RWPE1 (cell line): Measurements from ENCODE around the gene SYT14.
"Not testable (repeated sequence)": the region's sequence is repeated elsewhere in the genome, so short reads cannot be mapped to it uniquely, and the experiment has no call there.

ENCODE experiments used
- CTCF ChIA-PET: fragments of 350-600 bp; sonication (Branson Sonifier 250); formaldehyde crosslinking; extraction: SDS; loops from one replicate; lab custom pipeline; 2021; lab: Yijun Ruan, JAX
- POLR2A ChIA-PET: fragments of 400-600 bp; formaldehyde crosslinking; extraction: SDS; loops from one replicate; lab custom pipeline; 2020; ENCODE audit warnings: antibody characterized with exemption; ENCODE audit not compliant: low non-redundant PET; lab: Yijun Ruan, JAX
- DNase-seq: peaks from one replicate; pipeline ENCODE4 v3.0.0; 2012; ENCODE audit warnings: low spot score
- H3K27ac ChIP-seq: fragments of 450-650 bp; 2 replicates; pipeline ENCODE4 v1.5.1; 2017
- TF ChIP-seq, protein P1 (sequence below): fragments of 450-650 bp; conservative IDR thresholded peaks from 2 replicates; pipeline ENCODE4 v1.5.1; 2017; ENCODE audit warnings: low read depth, mild to moderate bottlenecking

SYT14 gene

GRCh38 chr1:210098356-210098755, 160.3 kb downstream of the SYT14 start:
- TF ChIP-seq, protein P1, sequence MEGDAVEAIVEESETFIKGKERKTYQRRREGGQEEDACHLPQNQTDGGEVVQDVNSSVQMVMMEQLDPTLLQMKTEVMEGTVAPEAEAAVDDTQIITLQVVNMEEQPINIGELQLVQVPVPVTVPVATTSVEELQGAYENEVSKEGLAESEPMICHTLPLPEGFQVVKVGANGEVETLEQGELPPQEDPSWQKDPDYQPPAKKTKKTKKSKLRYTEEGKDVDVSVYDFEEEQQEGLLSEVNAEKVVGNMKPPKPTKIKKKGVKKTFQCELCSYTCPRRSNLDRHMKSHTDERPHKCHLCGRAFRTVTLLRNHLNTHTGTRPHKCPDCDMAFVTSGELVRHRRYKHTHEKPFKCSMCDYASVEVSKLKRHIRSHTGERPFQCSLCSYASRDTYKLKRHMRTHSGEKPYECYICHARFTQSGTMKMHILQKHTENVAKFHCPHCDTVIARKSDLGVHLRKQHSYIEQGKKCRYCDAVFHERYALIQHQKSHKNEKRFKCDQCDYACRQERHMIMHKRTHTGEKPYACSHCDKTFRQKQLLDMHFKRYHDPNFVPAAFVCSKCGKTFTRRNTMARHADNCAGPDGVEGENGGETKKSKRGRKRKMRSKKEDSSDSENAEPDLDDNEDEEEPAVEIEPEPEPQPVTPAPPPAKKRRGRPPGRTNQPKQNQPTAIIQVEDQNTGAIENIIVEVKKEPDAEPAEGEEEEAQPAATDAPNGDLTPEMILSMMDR: no peak
- POLR2A ChIA-PET: no interaction called here
- H3K27ac ChIP-seq: no peak overlapping the region
- CTCF ChIA-PET: interaction anchor here (0.5 to 0.6 kb wide), 3 partner anchors 28 to 1036 kb away, joined by 3 read pairs; no protein-coding TSS in a partner anchor
- DNase-seq: no peak

GRCh38 chr1:210099921-210100320, 161.9 kb downstream of the SYT14 start:
- ChIA-PET POLR2A (no interaction called here), CTCF (interaction anchor here (0.5 kb wide), 1 partner anchor 37 kb away, joined by 4 read pairs; no protein-coding TSS in a partner anchor)
- no peak overlapping the region for H3K27ac ChIP-seq
- TF ChIP-seq, protein P1: no peak
- no peak for DNase-seq

- DNase-seq: no peak
- TF ChIP-seq, protein P1: no peak
- H3K27ac ChIP-seq: no peak overlapping the region
- CTCF ChIA-PET: interaction anchor here (0.6 kb wide), 1 partner anchor 9 kb away, joined by 4 read pairs; no protein-coding TSS in a partner anchor
- POLR2A ChIA-PET: no interaction called here
Measured at GRCh38 chr1:210104103-210104502, 166.1 kb downstream of the SYT14 start.

- H3K27ac ChIP-seq, DNase-seq, POLR2A ChIA-PET: not testable (repeated sequence)
- CTCF ChIA-PET: interaction anchor here (0.6 kb wide), 1 partner anchor 9 kb away, joined by 4 read pairs; no protein-coding TSS in a partner anchor
Measured at GRCh38 chr1:210112906-210113305, 174.9 kb downstream of the SYT14 start.

- ChIA-PET POLR2A (no interaction called here), CTCF (no interaction called here)
- DNase-seq: no peak
- H3K27ac ChIP-seq: no peak overlapping the region
- TF ChIP-seq, protein P1: no peak
Measured at GRCh38 chr1:210117198-210117597, 179.2 kb downstream of the SYT14 start.

DNA sequence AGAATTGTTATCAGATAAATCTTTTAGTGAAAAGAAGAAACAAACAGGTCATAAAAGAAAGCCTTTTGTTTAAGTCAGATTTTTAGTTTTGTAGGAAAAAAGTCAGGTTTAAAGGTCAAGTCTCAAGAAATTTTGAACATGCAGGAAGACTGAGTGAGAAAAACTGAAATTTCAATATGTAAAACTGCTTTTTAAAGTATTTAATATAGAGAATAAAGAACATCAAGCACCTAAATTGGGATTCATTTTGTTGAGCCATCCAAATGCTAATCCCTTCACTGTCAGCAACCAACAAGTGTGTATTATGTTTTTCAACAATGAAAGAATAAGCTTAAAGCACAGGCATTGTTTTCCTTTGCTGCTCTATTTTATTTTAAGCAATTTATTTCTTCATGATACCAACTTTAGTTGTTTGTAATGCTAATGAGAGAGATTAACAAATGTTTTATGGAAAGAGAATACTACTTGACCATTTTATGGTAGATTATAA, 179.7 kb downstream of the SYT14 start:
- CTCF ChIA-PET: no interaction called here
- H3K27ac ChIP-seq: no peak overlapping the region
- TF ChIP-seq, protein P1: no peak
- DNase-seq: no peak
- POLR2A ChIA-PET: no interaction called here

DNA sequence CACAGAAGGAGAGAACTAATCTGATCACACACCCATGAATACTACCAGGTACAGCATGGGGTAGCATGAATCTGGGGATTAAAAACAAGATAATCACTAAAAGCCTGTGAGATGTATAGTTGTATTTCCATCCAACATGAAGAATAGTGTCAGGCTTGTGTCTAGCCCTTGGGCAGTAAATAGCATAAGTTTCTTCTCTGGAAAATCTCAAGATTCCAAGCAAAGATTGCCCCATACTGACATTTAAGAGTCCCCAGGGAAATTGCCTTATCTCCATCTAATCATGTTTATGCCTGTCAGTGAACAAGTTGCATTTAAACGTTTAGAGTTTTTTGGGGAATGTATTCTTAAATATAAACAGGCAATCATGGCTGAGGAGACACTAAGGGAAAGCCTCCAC, 185.4 kb downstream of the SYT14 start:
- ChIA-PET CTCF (no interaction called here), POLR2A (no interaction called here)
- H3K27ac ChIP-seq: no peak overlapping the region
- TF ChIP-seq, protein P1: no peak
- no peak for DNase-seq
